ENCODE results near the gene RBM7. TPM values are rescaled to one million over a fixed set of nuclear protein-coding genes. Genes with fewer than 3 reads are reported as not detected.

The RBM7 gene, protein sequence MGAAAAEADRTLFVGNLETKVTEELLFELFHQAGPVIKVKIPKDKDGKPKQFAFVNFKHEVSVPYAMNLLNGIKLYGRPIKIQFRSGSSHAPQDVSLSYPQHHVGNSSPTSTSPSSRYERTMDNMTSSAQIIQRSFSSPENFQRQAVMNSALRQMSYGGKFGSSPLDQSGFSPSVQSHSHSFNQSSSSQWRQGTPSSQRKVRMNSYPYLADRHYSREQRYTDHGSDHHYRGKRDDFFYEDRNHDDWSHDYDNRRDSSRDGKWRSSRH
- 18.2 and 33.8 TPM in 2 replicates for total RNA-seq

DNA sequence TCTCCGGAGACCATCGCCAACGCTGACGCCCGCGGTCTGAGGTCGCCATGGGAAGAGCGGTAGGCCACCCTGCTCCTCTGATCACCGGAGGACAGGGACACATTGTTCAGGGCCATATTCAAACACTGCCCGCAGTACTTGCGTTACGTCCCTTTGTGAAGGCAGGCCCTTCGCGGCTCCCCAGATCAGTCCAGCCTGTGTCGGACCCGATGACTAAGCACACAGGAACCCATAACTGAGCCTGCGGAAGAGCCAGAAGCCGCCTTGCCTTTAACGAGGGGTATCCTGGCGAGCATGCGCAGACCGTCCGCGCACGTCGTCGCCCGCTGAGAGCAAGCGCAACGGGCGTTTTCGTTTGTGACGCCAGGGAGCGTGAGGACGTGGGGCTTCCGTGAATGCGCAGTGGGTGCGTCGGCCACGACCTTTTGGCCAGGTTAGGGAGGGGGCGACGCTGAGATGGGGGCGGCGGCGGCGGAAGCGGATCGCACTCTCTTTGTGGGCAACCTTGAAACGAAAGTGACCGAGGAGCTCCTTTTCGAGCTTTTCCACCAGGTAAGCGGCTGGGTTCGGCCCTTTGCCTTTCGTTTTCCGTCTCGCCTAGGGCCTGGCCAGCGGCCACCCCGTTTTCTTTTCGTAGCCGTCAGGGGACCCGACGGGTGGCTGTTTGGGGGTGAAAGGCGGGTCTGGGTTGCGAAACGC lies at the start of gene RBM7, which contains the start of gene C11orf71:
Gene RBM7 (plus strand): TSS at position 451 of the 699 bp plus-strand sequence. CDS start 6 bp downstream, at position 457.
Gene C11orf71 (minus strand): TSS at position 296 of the 699 bp plus-strand sequence. CDS start 180 bp downstream, at position 116.
- DNase-seq (ENCODE audit: extremely low read depth, low read depth, low spot score): peak; percentile 89

DNA sequence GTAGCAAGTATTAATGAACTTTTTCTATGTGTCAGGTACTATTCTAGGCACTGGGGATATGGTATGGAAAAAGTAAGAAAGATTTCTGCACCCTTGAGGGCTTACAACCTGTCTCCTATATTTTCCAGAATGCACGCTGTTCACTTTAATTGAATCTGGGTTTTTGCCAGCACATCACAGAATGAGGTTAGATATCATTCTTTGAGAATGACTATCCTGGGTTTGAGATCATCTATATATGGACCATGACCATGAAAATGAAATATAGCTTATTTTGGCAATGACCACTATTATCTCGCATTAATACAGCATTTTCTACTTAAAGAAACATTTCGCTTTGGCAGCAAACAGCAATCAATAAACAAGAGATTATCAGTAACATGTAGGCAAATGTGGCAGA lies 47.0 kb upstream of the RBM7 start:
- DNase-seq (ENCODE audit: extremely low read depth, low read depth, low spot score): no peak

DNA sequence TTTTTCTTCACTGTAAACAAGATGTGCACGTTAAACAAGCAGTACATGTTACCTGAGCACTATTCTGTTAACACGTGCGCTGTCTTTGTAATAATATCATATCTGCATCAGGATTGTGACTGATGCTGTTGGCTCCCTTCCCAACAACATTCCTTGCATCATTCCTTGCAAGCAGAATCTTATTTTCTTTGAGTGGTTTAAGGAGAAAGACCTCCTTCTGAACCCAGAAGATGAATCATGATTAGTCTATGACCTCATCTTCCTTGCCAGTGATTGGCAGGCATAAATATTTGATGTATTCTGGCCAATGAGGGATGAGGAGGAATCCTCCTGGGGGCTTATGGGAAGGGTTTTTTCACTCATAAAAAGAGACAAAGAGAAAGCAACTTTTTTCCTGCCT lies 46.4 kb upstream of the RBM7 start:
- peak; percentile 34 for DNase-seq (ENCODE audit: extremely low read depth, low read depth, low spot score)

DNA sequence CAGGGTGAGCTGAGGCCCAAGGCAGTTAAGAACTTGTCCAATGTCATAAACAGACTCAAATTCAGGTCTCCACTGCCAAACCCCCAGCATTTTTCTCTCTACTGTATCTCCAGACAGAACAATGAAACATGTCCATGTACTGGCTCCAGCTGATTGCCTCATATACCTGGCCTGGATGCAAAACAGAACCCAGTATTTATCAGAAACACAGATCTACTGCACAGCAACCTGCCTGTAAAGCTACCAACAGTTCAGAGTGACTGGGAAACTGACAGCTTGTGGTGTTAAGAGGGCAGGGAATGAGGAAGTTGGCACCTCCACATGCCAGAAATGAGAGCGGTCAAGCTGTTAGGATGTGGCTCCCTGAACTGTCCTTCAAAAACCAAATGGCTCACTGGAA lies 41.8 kb upstream of the RBM7 start:
- no peak for DNase-seq (ENCODE audit: extremely low read depth, low read depth, low spot score)

DNA sequence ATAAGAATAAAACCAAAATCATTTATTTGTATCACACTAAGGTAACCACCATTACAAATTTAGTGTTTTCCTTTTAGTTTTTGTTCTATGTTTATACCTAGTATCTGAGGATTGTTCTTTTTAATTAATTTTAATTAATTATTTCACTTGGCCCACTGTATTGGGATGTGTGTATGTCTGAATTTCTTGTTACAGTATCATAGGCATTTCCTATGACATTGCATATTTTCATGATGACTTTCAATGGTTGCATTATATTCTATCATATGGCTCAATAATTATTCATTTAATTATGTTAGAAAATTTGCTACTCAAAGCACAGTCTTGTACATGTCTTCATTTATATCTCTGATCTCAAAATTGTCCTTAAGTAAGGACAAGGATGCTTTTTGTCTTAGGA lies 41.1 kb upstream of the RBM7 start:
- no peak for DNase-seq (ENCODE audit: extremely low read depth, low read depth, low spot score)

DNA sequence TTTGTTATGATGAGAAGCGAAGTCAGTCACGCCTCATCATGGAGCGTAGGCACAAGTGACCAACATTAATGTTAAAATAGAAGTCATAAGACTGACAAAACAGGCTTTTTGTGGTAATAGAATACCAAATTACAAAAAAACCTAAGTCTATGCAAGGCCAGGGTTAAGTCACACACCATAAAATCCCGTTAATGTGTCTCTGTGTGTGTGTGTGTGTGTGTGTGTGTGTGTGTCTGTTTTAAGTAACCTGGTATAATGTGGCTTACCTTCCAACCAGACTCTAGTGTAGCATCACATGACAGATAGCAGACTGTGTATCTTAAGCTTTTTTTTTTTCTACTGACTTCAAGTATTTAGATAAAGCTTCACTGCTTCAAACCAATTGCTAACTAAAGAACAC lies 38.1 kb upstream of the RBM7 start:
- DNase-seq (ENCODE audit: extremely low read depth, low read depth, low spot score): no peak

DNA sequence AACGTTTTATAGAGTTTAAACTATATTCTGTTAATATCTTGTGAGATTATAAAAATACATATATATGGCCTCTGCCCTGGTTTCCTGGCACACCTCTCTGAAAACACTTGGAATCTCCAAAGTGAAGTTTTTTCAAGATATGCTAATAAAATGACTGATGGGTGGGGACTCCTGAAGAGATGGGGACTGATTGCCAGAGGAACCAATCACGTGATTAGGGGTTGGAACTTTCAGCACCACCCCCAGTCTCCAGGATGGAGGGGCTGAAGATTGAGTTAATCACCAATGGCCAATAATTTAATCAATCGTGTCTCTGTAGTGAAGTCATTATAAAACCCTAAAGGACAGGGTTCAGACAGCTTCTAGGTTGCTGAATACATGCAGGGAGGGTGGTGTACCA lies 37.5 kb upstream of the RBM7 start:
- DNase-seq (ENCODE audit: extremely low read depth, low read depth, low spot score): no peak

DNA sequence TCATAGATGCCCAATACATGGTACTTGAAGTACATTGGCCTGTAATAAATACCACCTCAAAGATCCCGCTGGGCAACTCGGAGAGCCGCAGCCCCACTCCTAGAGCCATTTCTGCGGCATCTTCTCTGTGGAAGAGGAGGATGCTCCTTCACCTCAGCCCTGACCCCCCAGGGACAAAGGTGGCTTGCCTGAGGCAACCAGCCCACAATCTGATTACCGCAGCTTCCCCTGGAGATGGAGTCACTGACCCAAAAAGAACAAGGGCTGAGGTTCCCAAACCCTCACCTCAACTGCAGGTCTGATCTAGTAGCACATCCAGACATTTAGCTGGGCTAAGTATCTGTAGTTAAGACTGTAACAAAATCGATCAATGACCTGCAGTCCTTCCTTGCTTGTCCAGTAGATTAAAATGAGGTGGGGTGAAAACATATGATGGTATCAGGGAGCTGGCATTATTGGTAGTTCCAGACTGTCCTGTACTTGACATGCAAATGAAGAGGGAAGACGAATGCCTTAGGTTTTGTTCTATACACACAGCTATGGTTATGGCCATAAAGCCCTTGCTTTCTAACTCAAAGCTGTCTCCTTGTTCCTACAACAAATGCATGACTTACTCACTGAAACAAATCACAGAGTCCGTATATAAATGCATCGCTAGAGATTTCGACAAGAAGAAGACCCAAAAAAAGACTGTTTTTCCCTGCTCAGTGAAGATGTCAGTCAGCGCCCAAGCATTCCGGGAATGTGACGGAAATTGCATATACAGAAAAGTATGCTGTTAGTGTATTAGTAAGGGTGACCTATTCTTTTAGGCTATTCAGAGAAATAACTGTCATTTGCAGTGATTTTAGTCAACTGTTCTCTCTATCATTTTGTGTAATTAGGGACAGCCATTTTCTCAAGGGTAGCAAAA lies 33.9 kb upstream of the RBM7 start:
- peak; percentile 27 for DNase-seq (ENCODE audit: extremely low read depth, low read depth, low spot score)

DNA sequence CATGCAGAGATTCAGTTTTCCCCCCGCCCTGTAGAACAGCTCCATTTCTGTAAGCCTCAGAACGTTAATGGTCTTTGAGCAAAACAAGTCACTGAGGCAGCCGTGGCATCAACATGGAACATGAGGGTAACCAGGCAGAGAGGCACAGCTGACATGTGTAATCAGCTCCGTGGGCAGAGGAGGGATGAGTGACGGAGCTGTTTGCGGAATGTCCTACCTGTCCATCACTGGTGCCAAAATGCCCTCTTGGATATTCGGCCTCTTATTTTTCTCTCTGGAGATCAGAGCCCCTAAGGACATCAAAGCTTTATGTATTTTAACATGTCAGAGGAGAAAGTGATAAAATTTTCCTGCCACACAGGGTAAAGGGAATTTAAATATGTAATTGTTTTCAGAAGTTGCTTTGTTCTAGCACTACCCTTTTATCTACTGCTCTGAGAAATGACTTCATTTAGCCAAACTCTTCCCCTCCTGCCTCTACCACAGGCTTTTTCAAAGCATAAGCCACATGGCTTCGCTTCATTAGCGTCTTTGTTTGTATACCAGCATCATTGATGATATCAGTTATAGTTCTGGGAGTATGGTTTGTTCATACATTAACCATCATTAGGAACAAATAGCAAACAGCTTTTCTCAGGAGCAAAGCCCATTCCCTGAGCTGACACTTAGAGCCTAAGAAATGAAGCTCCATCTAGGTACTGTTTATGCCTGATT lies 33.1 kb upstream of the RBM7 start:
- no peak for DNase-seq (ENCODE audit: extremely low read depth, low read depth, low spot score)

DNA sequence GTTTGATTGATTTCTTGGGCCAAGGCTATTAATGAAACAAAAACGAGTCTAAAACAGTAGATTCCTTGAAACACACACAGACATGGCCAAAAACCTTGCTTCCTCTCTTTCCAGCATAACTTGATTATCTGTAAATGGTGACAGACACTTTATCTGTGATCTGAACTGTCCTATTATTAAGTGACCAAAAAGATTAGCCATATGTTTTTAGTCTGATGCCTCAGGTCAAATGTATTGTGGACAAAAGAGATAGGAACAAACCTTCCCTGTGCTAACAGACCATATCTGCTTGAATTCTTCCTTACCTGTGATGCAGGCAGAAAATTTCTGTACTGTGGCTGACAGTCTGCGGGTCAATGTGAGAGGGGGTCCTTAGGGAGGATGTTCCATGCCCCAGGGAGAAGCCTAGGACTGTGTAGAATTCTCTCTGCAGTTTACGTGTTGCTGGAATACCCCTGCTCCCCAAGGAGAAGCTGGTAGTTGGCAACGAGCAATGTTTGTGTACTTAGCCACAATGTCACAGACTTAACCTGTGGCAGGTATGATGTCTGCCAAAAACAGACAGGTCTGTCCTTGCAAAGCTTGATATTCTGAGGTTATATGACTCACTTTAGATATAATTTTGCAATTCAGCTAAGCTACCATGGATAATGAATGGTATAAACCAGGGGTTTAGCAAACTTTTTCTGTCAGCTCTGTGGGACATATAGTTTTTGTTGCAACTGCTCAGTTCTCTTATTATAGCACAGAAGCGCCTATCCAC lies 31.4 kb upstream of the RBM7 start:
- DNase-seq (ENCODE audit: extremely low read depth, low read depth, low spot score): no peak

DNA sequence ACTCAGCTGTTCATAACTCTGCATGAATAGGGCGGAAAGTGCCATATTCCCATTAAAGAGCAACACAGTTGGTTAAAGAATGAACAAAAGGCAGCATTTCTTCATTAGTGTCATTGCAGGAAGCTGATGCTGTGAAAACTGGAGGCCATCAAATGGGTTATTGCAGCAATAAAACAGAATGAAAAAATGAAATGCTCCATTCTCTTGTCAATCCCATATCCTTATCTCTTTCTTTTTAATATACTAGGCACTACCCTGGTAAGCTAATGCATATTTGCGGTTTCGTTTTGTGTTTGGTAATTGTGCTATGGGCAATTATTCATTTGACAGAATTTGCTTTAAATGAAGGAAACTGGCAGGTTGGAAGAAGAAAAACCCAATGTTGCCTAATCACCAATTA lies 25.4 kb upstream of the RBM7 start:
- no peak for DNase-seq (ENCODE audit: extremely low read depth, low read depth, low spot score)

DNA sequence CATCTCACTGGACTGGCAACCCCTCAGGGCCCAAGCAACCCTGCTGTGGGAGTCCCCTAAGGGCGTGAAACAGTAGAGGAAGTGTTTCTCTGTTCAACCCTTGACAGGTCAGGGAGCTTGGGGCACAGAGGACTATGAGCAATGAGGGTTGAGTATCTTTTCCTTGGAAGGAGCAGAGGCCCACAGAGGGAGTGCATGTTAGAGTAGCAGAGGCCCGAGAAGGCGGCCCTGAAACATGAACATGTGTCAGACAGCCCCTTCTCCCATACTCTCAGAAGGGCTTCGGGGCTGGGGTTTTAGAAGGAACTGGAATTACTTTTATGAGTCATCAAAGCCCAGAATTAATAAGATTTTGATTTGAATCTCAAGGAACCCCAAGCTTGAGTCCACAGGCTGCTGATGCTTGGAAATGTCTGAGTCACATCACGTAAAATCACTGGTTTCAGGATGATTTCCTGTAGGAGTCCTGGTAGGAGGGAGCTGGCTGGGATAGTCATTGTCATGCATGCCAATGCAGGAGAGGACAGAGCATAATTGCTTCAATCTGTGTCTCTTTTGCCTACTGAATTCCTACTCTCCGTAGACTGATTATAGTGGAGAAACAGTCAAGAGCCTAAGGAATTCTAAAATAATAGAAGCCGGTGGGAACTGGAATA lies 22.7 kb upstream of the RBM7 start:
- no peak for DNase-seq (ENCODE audit: extremely low read depth, low read depth, low spot score)

DNA sequence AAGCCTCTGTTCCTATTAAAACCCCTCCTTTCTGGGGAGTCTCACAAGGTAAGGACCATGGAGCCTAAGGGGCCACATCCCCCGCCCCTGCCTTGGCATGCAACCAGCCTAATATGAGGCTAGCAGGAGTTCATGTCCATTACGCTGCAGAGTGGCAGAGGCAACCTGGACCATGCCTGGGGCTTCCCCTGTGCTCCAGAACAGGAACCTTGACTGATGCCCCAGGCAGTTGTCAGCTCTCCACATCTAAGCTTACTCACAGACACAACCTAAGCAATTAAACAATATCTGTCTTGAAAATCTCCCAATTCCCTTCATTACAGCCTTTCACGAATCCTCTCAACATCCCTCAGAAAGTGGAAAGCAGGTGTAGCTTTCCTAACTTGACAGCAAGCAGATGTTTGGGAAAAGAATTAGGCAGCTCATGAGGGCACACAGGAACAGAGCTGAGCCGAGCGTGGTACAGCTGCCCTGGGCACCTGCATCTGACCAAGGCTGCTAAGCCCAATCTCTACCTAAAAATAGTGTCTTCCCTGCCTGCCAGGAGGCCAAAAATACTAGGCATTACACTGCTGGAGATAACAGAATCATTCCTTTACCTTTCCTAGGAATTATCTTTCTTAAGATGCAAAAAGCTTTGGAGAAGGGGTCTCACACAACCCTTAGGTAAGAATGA lies 20.9 kb upstream of the RBM7 start:
- DNase-seq (ENCODE audit: extremely low read depth, low read depth, low spot score): no peak

DNA sequence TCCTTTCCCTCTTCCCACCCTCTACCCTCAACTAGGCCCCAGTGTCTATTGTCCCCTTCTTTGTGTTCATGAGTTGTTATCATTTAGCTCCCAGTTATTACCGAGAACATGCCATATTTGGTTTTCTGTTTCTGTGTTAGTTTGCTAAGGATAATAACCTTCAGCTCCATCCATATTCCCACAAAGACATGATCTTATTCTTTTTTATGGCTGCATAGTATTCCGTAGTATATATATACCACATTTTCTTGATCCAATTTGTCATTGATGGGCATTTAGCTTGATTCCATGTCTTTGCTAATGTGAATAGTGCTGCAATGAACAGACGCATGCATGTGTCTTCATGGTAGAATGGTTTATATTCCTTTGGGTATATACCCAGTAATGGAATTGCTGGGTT lies 18.0 kb upstream of the RBM7 start:
- no peak for DNase-seq (ENCODE audit: extremely low read depth, low read depth, low spot score)

DNA sequence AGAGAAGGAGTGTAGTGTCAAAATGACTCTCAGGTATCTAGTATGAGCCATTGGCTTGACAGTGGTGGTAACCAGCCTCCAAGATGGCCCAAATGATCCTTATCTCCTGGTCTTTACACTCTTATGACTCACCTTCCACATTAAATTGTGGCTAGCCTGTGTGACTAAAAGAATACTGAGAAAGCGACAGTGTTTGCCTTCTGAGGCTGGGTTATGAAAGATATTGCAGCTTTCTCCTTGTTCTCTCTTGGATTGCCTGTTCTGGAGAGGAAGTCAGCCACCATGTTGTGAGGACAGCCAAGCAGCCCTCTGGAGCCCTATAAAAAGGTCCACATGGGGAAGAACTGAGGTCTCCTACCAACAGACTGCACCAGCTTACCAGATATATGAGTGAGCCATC lies 16.0 kb upstream of the RBM7 start:
- no peak for DNase-seq (ENCODE audit: extremely low read depth, low read depth, low spot score)

DNA sequence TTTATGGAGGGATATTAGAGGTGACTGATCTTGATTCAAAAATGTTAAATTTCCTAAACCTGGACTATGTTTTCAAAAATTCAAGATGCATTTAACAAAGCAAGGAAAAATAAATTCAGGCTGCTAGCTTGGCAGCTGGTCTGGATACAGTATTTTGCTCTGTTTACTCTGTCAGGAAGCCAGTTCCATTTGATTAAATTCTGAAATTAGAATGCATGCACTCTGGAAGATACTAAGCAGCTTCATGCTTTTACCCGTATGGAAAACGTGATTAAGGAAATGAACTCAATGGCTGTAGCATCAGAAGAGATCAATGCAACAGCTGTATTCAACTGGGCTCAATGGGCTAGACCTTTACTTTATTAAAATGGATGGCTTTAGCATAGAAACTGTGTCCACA lies 14.3 kb upstream of the RBM7 start:
- DNase-seq (ENCODE audit: extremely low read depth, low read depth, low spot score): no peak

DNA sequence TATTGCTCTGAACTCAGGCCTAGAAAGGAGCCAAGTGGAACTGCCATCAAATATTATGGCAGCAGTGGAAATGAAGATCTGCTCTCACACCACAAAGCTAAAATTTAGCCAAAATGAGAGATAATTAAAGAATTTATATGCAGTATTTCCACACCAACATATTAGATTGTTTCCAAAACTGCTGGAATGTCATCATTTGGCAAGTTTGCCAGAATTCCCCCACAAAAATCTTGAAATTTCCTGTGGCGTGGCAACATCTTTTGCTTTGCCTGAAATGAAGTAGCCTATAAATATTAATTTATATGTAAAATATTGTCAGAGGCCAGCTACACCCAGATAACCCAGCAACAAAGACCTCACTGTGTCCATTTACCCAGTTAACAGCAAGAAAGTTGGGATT lies 13.9 kb upstream of the RBM7 start:
- DNase-seq (ENCODE audit: extremely low read depth, low read depth, low spot score): no peak

DNA sequence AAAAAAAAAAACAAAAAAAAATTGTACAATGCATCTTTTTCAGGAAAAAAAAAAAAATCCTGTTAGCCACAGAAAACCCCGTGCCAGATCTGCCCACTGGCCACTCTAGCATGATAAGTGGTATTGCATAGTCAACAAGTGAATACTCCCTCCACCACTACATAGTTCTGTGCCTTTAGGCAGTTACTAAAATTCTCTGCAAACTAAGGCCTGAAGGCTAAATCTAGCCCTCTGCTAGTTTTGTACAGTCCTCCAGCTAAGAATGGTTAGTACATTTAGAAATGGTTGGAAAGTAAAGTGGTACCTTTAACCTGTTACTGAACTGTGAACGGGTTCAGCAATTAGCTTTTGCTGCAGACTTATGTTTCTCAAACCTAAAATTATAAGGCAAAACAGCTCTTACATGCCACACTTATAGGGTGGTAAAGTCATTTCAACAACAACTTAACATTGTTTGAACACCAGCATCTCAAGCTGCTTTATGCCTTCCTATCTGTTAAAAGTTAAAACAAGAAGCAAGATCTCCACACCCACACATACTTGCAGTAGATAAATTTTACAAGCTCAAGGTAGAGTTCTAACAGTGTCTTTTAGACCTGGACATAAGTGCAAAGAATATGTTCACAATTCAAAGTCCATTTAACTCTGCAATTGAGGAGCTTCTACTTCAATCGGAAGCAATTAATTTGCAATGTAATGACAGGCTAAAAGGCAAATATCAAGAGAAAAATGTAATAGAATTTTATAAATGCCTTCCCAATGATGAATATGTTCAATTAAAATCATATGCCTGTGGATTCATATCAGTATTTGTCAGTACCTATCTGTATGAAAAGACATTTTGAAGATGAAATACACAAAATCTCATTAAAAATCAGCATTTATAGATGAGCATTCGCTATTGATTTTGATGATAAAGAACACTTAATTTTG lies 7.5 kb upstream of the RBM7 start:
- no peak for DNase-seq (ENCODE audit: extremely low read depth, low read depth, low spot score)
